ENCODE data around the gene XIRP2. TPM values are rescaled to one million over a fixed set of nuclear protein-coding genes. Genes with fewer than 3 reads are reported as not detected.
A peak's percentile ranks its signal among the peaks of the same experiment; 100 is the strongest.

XIRP2 gene
- total RNA-seq, 1 donor from 2014 or later: not detected

- Mint-ChIP-seq H3K9me3 (ENCODE audit: unreplicated experiment) (peaks cover 2% of the 10 kb centered on the region), H3K27ac (ENCODE audit: unreplicated experiment) (no peak overlapping the region), H3K4me1 (ENCODE audit: low read depth, unreplicated experiment) (peaks cover 4% of the 10 kb centered on the region), H3K4me3 (ENCODE audit: unreplicated experiment) (peak overlapping the region; percentile 87), H3K36me3 (ENCODE audit: unreplicated experiment) (no peaks in the 10 kb centered on the region), H3K27me3 (ENCODE audit: unreplicated experiment) (peaks cover 9% of the 10 kb centered on the region)
- no peak for DNase-seq
- no peak for TF ChIP-seq CTCF (IDR thresholded peaks at IDR 0.05; ENCODE audit: partially characterized antibody, unreplicated experiment)
Observed at GRCh38 chr2:167294776-167295140, 406.5 kb downstream of the XIRP2 start.

GRCh38 chr2:167297292-167297691 lies 409.0 kb downstream of the XIRP2 start:
- no peak for TF ChIP-seq CTCF (IDR thresholded peaks at IDR 0.05; ENCODE audit: partially characterized antibody, unreplicated experiment)
- Mint-ChIP-seq H3K36me3 (ENCODE audit: unreplicated experiment) (no peaks in the 10 kb centered on the region), H3K9me3 (ENCODE audit: unreplicated experiment) (peaks cover 2% of the 10 kb centered on the region), H3K27me3 (ENCODE audit: unreplicated experiment) (peaks cover 9% of the 10 kb centered on the region), H3K27ac (ENCODE audit: unreplicated experiment) (no peak overlapping the region), H3K4me3 (ENCODE audit: unreplicated experiment) (no peak overlapping the region), H3K4me1 (ENCODE audit: low read depth, unreplicated experiment) (peaks cover 4% of the 10 kb centered on the region)
- DNase-seq: no peak

- peaks cover 2% of the 10 kb centered on the region for H3K9me3 Mint-ChIP-seq (ENCODE audit: unreplicated experiment)
- H3K4me3 Mint-ChIP-seq (ENCODE audit: unreplicated experiment): no peak overlapping the region
- no peaks in the 10 kb centered on the region for H3K36me3 Mint-ChIP-seq (ENCODE audit: unreplicated experiment)
- H3K27me3 Mint-ChIP-seq (ENCODE audit: unreplicated experiment): peaks cover 9% of the 10 kb centered on the region
- no peak overlapping the region for H3K27ac Mint-ChIP-seq (ENCODE audit: unreplicated experiment)
- DNase-seq: no peak
- no peak for TF ChIP-seq CTCF (IDR thresholded peaks at IDR 0.05; ENCODE audit: partially characterized antibody, unreplicated experiment)
- H3K4me1 Mint-ChIP-seq (ENCODE audit: low read depth, unreplicated experiment): peaks cover 4% of the 10 kb centered on the region
Observed at GRCh38 chr2:167298017-167298416, 409.7 kb downstream of the XIRP2 start.
